Glutamatergic neuron (in vitro differentiated cells): Measurements from ENCODE around the gene ZBTB6. TPM values are rescaled to one million over a fixed set of nuclear protein-coding genes. Genes with fewer than 3 reads are reported as not detected.

Experiments used
- DNase-seq: peaks from one replicate; pipeline ENCODE4 v3.0.0; 2022
- H3K27ac Mint-ChIP-seq: one replicate; pipeline ENCODE4 v1.8.0; 2020; ENCODE audit warnings: mild to moderate bottlenecking, mixed read lengths, inconsistent platforms; ENCODE audit not compliant: unreplicated experiment
- H3K27me3 Mint-ChIP-seq: one replicate; pipeline ENCODE4 v1.8.0; 2020; ENCODE audit warnings: mild to moderate bottlenecking, moderate library complexity, mixed read lengths, inconsistent platforms; ENCODE audit not compliant: unreplicated experiment
- H3K36me3 Mint-ChIP-seq: one replicate; pipeline ENCODE4 v1.8.0; 2020; ENCODE audit warnings: mild to moderate bottlenecking, mixed read lengths, inconsistent platforms; ENCODE audit not compliant: unreplicated experiment
- H3K4me1 Mint-ChIP-seq: one replicate; pipeline ENCODE4 v1.8.0; 2020; ENCODE audit warnings: mild to moderate bottlenecking, low read depth, mixed read lengths, inconsistent platforms; ENCODE audit not compliant: unreplicated experiment
- H3K4me3 Mint-ChIP-seq: one replicate; pipeline ENCODE4 v1.8.0; 2020; ENCODE audit warnings: mild to moderate bottlenecking, mixed read lengths, inconsistent platforms; ENCODE audit not compliant: unreplicated experiment
- H3K9me3 Mint-ChIP-seq: one replicate; pipeline ENCODE4 v1.8.0; 2020; ENCODE audit warnings: mild to moderate bottlenecking, moderate library complexity, mixed read lengths, inconsistent platforms; ENCODE audit not compliant: unreplicated experiment
- long read RNA-seq: library from polyadenylated mRNA; unstranded; transcript quantifications from one replicate; pipeline ENCODE4 v2.0.0, GENCODE V29; 2020; ENCODE audit not compliant: unreplicated experiment
- total RNA-seq: library from RNA; stranded (reverse); fragmentation: NEBNext Ultra II Directional; extraction: Animal tissue kit (Norgen Biotek cat#: 25700); gene quantifications from one replicate; pipeline ENCODE4 v1.2.1, GENCODE V29; 2021; ENCODE audit not compliant: unreplicated experiment
- TF ChIP-seq, protein P1 (sequence below): fragments of 200-600 bp; sonication (generic); IDR thresholded peaks from one replicate; pipeline ENCODE4 v1.5.0; 2021; ENCODE audit not compliant: partially characterized antibody, unreplicated experiment

Gene ZBTB6, protein sequence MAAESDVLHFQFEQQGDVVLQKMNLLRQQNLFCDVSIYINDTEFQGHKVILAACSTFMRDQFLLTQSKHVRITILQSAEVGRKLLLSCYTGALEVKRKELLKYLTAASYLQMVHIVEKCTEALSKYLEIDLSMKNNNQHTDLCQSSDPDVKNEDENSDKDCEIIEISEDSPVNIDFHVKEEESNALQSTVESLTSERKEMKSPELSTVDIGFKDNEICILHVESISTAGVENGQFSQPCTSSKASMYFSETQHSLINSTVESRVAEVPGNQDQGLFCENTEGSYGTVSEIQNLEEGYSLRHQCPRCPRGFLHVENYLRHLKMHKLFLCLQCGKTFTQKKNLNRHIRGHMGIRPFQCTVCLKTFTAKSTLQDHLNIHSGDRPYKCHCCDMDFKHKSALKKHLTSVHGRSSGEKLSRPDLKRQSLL
- 10.2 TPM for total RNA-seq
- long read RNA-seq, result 0 reads

DNA sequence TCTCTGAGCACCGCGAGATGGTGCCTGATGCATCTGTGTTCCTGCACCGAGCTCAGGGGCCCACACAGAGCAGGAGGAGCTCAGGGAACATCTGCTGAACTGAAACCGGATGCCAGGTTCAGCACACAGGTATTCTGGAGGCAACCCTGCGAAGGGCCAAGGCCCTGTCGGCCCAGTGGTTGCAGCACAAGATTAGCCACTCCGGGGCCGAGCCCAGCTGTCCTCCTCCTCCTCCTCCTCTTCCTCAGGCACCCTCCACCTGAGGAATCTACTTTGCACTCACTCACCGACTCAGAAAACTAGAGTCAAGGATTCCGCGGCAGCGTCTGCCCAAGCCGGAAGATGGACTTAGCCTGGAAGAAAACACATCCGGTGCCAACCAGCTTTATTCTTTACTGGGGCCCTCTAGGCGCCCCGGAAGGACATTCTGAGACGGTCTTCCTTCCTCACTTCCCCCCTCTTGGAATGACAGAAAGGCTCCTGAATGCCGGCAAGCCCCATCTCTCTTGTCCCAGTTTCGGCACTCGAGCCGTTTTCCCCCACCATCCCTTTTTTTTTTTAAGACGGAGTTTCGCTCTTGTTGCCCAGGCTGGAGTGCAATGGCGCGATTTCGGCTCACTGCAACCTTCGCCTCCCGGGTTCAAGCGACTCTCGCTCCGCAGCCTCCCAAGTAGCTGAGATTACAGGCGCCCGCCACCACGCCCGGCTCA, at the start of gene ZBTB6:
TSS of gene ZBTB6 (minus strand) at position 360 of the 710 bp plus-strand sequence. CDS start 1,251 bp downstream, outside the sequence.
- DNase-seq, result peak; percentile 63
- Mint-ChIP-seq H3K4me3 (peak within 1 kb of the TSS; percentile 96), H3K27ac (peak within 1 kb of the TSS; percentile 98), H3K36me3 (no peaks in the 10 kb centered on the region), H3K9me3 (peaks cover 5% of the 10 kb centered on the region), H3K4me1 (peaks cover 12% of the 10 kb centered on the region), H3K27me3 (peaks cover 3% of the 10 kb centered on the region)
- TF ChIP-seq, protein P1, sequence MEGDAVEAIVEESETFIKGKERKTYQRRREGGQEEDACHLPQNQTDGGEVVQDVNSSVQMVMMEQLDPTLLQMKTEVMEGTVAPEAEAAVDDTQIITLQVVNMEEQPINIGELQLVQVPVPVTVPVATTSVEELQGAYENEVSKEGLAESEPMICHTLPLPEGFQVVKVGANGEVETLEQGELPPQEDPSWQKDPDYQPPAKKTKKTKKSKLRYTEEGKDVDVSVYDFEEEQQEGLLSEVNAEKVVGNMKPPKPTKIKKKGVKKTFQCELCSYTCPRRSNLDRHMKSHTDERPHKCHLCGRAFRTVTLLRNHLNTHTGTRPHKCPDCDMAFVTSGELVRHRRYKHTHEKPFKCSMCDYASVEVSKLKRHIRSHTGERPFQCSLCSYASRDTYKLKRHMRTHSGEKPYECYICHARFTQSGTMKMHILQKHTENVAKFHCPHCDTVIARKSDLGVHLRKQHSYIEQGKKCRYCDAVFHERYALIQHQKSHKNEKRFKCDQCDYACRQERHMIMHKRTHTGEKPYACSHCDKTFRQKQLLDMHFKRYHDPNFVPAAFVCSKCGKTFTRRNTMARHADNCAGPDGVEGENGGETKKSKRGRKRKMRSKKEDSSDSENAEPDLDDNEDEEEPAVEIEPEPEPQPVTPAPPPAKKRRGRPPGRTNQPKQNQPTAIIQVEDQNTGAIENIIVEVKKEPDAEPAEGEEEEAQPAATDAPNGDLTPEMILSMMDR, result no peak

DNA sequence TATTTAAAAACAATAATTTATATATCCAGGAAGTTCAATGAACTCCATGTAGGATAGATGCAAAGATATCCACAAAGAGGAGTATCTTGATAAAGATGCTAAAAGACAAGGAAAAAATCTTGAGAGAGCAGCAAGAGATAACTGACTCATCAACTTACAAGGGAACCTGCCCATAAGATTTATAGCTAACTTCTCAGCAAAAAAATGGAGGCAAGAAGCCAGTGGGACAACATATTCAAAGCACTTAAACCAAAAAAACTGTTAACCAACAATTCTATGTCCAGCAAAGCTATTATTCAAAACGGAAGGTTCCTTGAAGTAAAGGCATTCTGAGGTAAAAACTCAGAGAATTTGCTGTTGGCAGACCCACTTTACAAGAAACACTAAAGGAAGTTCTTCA, 48.0 kb upstream of the ZBTB6 start:
- TF ChIP-seq, protein P1, result no peak
- Mint-ChIP-seq H3K9me3 (no peaks in the 10 kb centered on the region), H3K36me3 (peaks cover 5% of the 10 kb centered on the region), H3K27me3 (no peaks in the 10 kb centered on the region), H3K27ac (no peak overlapping the region), H3K4me3 (no peak overlapping the region), H3K4me1 (no peaks in the 10 kb centered on the region)
- DNase-seq, result no peak

DNA sequence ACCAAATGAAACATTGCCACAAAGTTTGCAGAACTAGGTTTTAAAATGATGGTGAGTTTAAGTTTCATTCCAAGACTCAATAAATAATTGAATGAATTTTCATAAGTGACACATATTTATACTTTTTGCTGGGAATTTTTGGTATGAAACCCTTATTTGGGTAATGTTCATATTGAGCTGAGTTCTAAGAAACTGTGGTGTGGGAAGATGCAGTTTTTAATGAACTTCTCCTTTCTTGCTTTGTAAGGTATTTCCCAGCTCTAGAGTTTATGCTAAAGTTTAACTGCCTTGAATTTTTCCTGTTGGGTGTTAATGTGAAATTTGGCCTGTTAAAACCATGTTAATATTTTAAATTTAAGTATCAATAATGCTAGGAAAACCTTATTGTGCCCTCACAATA, 42.8 kb upstream of the ZBTB6 start:
- Mint-ChIP-seq H3K4me1 (no peaks in the 10 kb centered on the region), H3K36me3 (peaks cover 5% of the 10 kb centered on the region), H3K4me3 (no peak overlapping the region), H3K27ac (no peak overlapping the region), H3K9me3 (no peaks in the 10 kb centered on the region), H3K27me3 (no peaks in the 10 kb centered on the region)
- DNase-seq, result no peak
- TF ChIP-seq, protein P1, result no peak

DNA sequence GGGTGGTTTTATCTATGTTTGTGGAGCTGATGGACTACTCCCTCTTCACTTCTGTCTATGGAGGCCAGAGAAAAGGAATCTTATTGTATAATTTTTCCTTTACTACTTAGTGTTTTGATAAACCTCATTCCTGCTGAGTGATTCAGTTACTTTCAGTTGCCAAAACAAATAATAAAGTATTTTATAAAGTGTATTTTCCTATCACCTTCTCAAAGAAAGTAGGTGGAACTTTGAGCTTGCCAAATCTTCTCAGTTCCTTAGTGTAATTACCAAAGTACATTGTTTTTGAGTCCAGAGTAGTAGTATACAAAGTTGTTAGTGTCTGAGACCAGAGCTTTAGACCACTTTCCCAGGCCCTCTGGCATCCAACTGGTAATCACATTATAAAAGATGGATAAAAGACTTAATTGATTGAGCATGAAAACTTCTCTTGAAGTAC, 41.1 kb upstream of the ZBTB6 start:
- H3K36me3 Mint-ChIP-seq, result peaks cover 5% of the 10 kb centered on the region
- H3K4me1 Mint-ChIP-seq, result peaks cover 6% of the 10 kb centered on the region
- H3K4me3 Mint-ChIP-seq, result no peak overlapping the region
- no peaks in the 10 kb centered on the region for H3K27me3 Mint-ChIP-seq
- no peak for DNase-seq
- TF ChIP-seq, protein P1, result no peak
- no peaks in the 10 kb centered on the region for H3K9me3 Mint-ChIP-seq
- H3K27ac Mint-ChIP-seq, result no peak overlapping the region

DNA sequence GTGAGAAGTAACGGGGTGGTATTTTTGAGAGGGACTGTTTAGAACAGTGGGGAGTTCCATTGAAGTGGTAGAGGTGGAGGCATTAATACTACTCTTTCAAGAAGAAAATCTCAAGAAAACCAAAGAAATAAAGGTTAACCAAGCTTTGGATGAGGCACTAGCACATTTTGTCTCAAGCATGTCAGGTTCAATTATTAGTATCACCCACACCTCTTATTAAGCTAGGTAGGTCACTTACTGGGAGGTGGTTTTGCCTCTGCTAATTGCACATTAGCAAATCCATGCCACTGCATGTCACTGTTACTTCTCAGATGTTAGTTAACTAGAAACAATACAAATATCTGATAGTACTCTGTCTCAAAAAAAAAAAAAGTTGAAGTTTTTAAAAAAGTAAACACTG, 37.9 kb upstream of the ZBTB6 start:
- H3K4me1 Mint-ChIP-seq, result peaks cover 6% of the 10 kb centered on the region
- H3K9me3 Mint-ChIP-seq, result no peaks in the 10 kb centered on the region
- H3K4me3 Mint-ChIP-seq, result no peak overlapping the region

More for the DNA sequence above, 37.9 kb upstream of the ZBTB6 start:
- Mint-ChIP-seq H3K27me3 (no peaks in the 10 kb centered on the region), H3K36me3 (no peaks in the 10 kb centered on the region), H3K27ac (no peak overlapping the region)
- TF ChIP-seq, protein P1, result no peak
- DNase-seq, result no peak
